Caco-2 (cell line): ENCODE measurements around the gene ETV6. TPM values are rescaled to one million over a fixed set of nuclear protein-coding genes. Genes with fewer than 3 reads are reported as not detected.

Experiments
- BruUV-seq: library from RNA; stranded (reverse); fragments of 400-500 nt; replicated peaks from 2 replicates; lab custom pipeline; 2021; lab: Mats Ljungman, UMichigan
- CTCF ChIA-PET: fragments of 300-600 bp; sonication (Branson Sonifier 250); formaldehyde crosslinking; loops from one replicate; lab custom pipeline; 2022; ENCODE audit warnings: antibody characterized with exemption; lab: Charles Lee
- POLR2A ChIA-PET: fragments of 300-600 bp; sonication (Branson Sonifier 250); formaldehyde crosslinking; loops from one replicate; lab custom pipeline; 2022; ENCODE audit warnings: antibody characterized with exemption; lab: Charles Lee
- DNase-seq, 2 experiments: peaks; one replicate each; pipeline versions ENCODE4 v3.0.0 to v3.0.0-alpha.2; 2020 to 2022
- H3K27me3 ChIP-seq: replicated peaks from 2 replicates; pipeline ENCODE4 v1.6.0; 2011; ENCODE audit warnings: low read length; ENCODE audit not compliant: control insufficient read depth, insufficient read depth
- H3K36me3 ChIP-seq: 2 replicates; pipeline ENCODE4 v1.5.1; 2011; ENCODE audit warnings: low read length; ENCODE audit not compliant: control insufficient read depth, insufficient read depth
- H3K4me1 ChIP-seq: fragments of 250-450 bp; sonication (Bioruptor Pico); 2 replicates; pipeline ENCODE4 v1.5.1; 2020; ENCODE audit warnings: mild to moderate bottlenecking
- H3K4me3 ChIP-seq: 2 replicates; pipeline ENCODE4 v1.5.1; 2011; ENCODE audit warnings: low read depth, mild to moderate bottlenecking, control low read depth, low read length
- H3K9me3 ChIP-seq: fragments of 250-450 bp; sonication (Bioruptor Pico); 2 replicates; pipeline ENCODE4 v1.5.1; 2020; ENCODE audit warnings: mild to moderate bottlenecking, moderate library complexity
- H3K27ac Mint-ChIP-seq: one replicate; pipeline ENCODE4 v1.8.0; 2022; ENCODE audit warnings: mixed read lengths; ENCODE audit not compliant: unreplicated experiment
- H3K27me3 Mint-ChIP-seq: one replicate; pipeline ENCODE4 v1.8.0; 2022; ENCODE audit warnings: mixed read lengths; ENCODE audit not compliant: insufficient read depth, unreplicated experiment
- H3K36me3 Mint-ChIP-seq: one replicate; pipeline ENCODE4 v1.8.0; 2022; ENCODE audit warnings: mild to moderate bottlenecking, mixed read lengths; ENCODE audit not compliant: insufficient read depth, unreplicated experiment
- H3K4me1 Mint-ChIP-seq: one replicate; pipeline ENCODE4 v1.8.0; 2022; ENCODE audit warnings: low read depth, mixed read lengths; ENCODE audit not compliant: unreplicated experiment
- H3K4me3 Mint-ChIP-seq: one replicate; pipeline ENCODE4 v1.8.0; 2022; ENCODE audit warnings: mild to moderate bottlenecking, moderate library complexity, mixed read lengths; ENCODE audit not compliant: unreplicated experiment
- H3K9me3 Mint-ChIP-seq: one replicate; pipeline ENCODE4 v1.8.0; 2022; ENCODE audit warnings: mixed read lengths; ENCODE audit not compliant: unreplicated experiment
- CTCF ChIP-seq, 2 experiments: fragments of 200-600 bp in 1 of 2; IDR thresholded peaks; 1 replicate in 1 of 2; 2 replicates in 1 of 2; pipeline versions ENCODE4 v1.5.1 to v1.8.0; 2011 to 2022; ENCODE audit warnings: antibody characterized with exemption in 1 of 2, control low read depth in 1 of 2, inconsistent platforms in 1 of 2, low read depth in 1 of 2, low read length in 1 of 2, mild to moderate bottlenecking in 1 of 2, moderate library complexity in 1 of 2; ENCODE audit not compliant: insufficient read depth in 1 of 2, severe bottlenecking in 1 of 2, unreplicated experiment in 1 of 2
- intact Hi-C: fragments of 100-400 bp; cut with micrococcal nuclease; formaldehyde crosslinking; loops from one replicate; pipeline ENCODE4 v1.10.0; 2022; ENCODE audit not compliant: unreplicated experiment
- total RNA-seq: library from RNA; stranded (reverse); gene quantifications from 2 replicates; pipeline ENCODE4 v1.2.3, GENCODE V29; 2022

The ETV6 gene
- total RNA-seq, 1 experiment from 2014 or later, result 15.6 TPM

DNA sequence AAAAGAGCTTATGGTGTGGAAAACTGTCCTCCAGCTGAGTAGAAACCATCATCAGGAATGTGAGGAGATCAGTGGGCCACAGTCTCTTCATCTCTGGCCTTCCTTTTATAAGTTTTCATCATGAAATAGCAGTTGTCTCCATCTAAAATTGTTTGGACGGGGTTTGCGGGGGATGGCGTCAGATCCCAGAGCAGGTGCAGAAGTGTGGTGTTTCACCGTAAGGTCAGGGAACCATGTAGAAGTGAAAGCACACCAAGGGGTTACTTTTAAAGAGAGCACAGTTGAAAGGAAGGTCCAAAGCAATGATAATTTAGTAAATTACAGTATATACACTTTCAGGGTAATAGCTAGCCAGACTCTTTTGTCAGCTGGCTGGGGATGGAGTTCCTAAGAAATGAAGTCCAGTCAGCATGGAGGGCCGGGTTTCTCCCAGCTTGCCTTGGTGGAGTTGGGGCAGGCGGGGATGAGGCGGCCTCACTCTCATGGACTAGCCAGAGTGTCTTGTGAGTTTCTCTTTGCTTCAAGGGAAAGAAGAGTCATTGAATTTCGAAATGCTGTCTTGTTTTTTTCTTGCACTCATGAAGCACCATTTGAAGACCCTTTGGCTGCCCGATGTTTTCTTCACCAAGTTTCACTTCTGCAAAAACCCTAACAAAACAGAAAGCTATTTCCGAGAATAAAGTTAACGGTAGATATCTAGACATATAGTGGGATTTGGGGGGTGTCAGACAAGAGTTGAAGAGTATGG, 100.6 kb downstream of the ETV6 start:
- H3K9me3 Mint-ChIP-seq, result no peaks in the 10 kb centered on the region
- H3K36me3 Mint-ChIP-seq, result no peaks in the 10 kb centered on the region
- H3K36me3 ChIP-seq, result no peaks in the 10 kb centered on the region
- CTCF ChIA-PET, result no interaction called here
- H3K27ac Mint-ChIP-seq, result no peak overlapping the region
- no peaks in the 10 kb centered on the region for H3K27me3 Mint-ChIP-seq
- TF ChIP-seq CTCF (IDR thresholded peaks at IDR 0.05; ENCODE audit: insufficient read depth in 1 of 2, low read depth in 1 of 2, low read length in 1 of 2, severe bottlenecking in 1 of 2, unreplicated experiment in 1 of 2), result no peak
- H3K4me1 ChIP-seq, result no peaks in the 10 kb centered on the region
- no peak overlapping the region for H3K4me3 ChIP-seq
- intact Hi-C loops, result no loop called here
- peaks cover 6% of the 10 kb centered on the region for H3K4me1 Mint-ChIP-seq
- H3K27me3 ChIP-seq, result no peaks in the 10 kb centered on the region
- BruUV-seq, result no TSS peak
- no peaks in the 10 kb centered on the region for H3K9me3 ChIP-seq
- no peak overlapping the region for H3K4me3 Mint-ChIP-seq
- no peak for DNase-seq
- POLR2A ChIA-PET, result no interaction called here

DNA sequence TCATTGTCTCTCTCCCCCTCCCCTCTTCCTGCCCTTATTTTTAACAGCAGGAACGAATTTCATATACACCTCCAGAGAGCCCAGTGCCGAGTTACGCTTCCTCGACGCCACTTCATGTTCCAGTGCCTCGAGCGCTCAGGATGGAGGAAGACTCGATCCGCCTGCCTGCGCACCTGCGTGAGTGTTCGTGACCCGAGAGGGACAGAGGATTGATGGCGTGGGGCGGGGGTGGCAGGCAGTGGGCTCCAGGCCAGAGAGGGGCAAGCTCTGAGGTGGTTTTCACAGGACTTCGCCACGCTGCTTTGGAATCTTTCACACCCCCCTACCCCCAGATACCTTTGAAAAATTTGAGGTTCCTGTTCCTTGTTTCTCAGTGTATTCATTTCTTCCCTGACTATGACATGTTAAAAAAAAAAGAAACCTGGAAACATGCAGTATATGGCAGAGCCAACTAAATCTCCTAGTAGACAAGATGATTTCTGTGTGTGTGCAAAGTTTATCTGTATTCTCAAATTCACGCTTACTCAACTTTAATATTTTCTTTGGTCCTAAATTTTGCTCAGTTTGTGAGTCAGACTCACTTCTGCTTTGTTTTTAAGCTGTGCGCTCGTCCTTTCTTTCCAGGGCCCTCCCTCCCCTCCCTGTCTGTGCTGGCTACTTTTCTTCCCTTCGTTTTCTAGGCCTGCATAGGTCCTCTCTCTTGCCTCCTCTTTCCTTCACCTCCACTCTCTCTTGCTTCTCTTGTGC, 103.1 kb downstream of the ETV6 start:
- CTCF ChIA-PET, result no interaction called here
- no peak overlapping the region for H3K27ac Mint-ChIP-seq
- no peaks in the 10 kb centered on the region for H3K9me3 ChIP-seq
- H3K36me3 ChIP-seq, result no peaks in the 10 kb centered on the region; the same call in 1 of the 2 replicates
- H3K27me3 Mint-ChIP-seq, result no peaks in the 10 kb centered on the region
- H3K4me1 Mint-ChIP-seq, result peaks cover 6% of the 10 kb centered on the region
- no peaks in the 10 kb centered on the region for H3K9me3 Mint-ChIP-seq
- DNase-seq, result no peak
- H3K36me3 Mint-ChIP-seq, result no peaks in the 10 kb centered on the region
- no TSS peak for BruUV-seq
- intact Hi-C loops, result no loop called here
- no peaks in the 10 kb centered on the region for H3K4me1 ChIP-seq
- no peak overlapping the region for H3K4me3 ChIP-seq
- POLR2A ChIA-PET, result no interaction called here
- H3K27me3 ChIP-seq, result no peaks in the 10 kb centered on the region
- H3K4me3 Mint-ChIP-seq, result no peak overlapping the region
- no peak for TF ChIP-seq CTCF (IDR thresholded peaks at IDR 0.05; ENCODE audit: insufficient read depth in 1 of 2, low read depth in 1 of 2, low read length in 1 of 2, severe bottlenecking in 1 of 2, unreplicated experiment in 1 of 2)

GRCh38 chr12:11753150-11753499, 103.7 kb downstream of the ETV6 start:
- no peaks in the 10 kb centered on the region for H3K36me3 Mint-ChIP-seq
- no peak overlapping the region for H3K27ac Mint-ChIP-seq
- Histone ChIP-seq H3K4me1 (no peaks in the 10 kb centered on the region), H3K36me3 (no peaks in the 10 kb centered on the region; the same call in 1 of the 2 replicates), H3K9me3 (no peaks in the 10 kb centered on the region), H3K4me3 (no peak overlapping the region), H3K27me3 (no peaks in the 10 kb centered on the region)
- POLR2A ChIA-PET, result no interaction called here
- H3K9me3 Mint-ChIP-seq, result no peaks in the 10 kb centered on the region
- BruUV-seq, result no TSS peak
- DNase-seq, result no peak
- no peak overlapping the region for H3K4me3 Mint-ChIP-seq
- intact Hi-C loops, result no loop called here
- CTCF ChIA-PET, result no interaction called here
- TF ChIP-seq CTCF (IDR thresholded peaks at IDR 0.05; ENCODE audit: insufficient read depth in 1 of 2, low read depth in 1 of 2, low read length in 1 of 2, severe bottlenecking in 1 of 2, unreplicated experiment in 1 of 2), result no peak
- no peaks in the 10 kb centered on the region for H3K27me3 Mint-ChIP-seq
- H3K4me1 Mint-ChIP-seq, result peaks cover 6% of the 10 kb centered on the region
